Measurements from ENCODE around the gene DCST2. TPM values are rescaled to one million over a fixed set of nuclear protein-coding genes. Genes with fewer than 3 reads are reported as not detected.
A peak's percentile ranks its signal among the peaks of the same experiment; 100 is the strongest.

DCST2 gene
- total RNA-seq, 1 experiment from 2014 or later, result 0.45 TPM

DNA sequence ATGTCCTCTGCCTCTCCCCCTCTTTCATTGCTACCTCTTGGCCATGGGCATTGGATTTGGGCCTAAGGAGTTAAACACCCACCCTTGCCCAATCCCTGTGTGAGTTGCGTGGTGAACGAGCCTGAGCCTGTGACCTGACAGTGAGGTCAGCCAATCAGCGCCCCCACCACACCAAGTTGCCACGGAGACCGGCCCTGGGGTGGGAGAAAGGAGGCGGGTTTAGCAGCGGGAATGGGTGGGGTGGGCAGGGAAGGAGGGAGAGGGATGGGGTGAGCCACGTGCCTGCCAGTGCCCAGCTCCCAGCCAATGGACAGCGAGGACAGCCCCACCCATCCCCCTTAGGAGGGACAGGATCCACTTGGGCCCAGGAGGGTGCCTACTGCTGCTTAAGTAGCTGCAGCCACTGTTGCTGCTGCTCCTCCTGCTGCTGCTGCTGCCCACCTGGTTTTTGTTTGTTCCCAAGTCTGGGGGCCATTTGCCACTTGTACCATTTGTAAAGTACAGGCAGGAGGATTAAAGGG is 21.5 kb downstream of the DCST2 start:
- peak; percentile 59 for DNase-seq (ENCODE audit: extremely low read depth, low read depth)

DNA sequence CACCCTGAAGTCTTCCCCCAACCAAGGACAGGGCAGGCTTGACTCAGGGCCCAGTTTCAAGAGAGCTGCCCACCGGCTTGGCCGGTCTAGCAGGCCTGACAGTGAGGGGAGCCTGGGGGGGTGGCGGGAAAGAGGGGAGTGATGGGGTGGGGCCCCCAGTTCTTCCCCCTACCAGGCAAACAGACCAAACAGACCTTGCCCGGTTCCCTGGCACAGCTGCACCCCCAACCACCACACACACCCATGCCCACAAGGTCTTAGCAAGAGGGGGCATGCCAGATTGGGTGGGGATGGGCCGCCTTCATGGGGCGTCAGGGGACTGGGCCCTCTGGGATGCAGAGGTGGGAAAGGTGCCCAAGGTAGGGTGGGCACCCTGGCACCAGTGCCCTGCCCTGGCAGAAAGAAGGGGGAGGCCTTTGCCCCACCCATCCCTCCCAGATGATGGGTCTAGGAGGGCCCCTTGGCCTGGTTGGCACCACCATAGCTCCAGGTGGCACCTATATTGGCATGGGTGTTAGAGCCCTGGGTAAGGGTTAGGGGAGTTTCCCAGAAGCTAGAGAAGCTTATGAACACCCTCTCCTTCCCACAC is 22.1 kb downstream of the DCST2 start:
- no peak for DNase-seq (ENCODE audit: extremely low read depth, low read depth)

DNA sequence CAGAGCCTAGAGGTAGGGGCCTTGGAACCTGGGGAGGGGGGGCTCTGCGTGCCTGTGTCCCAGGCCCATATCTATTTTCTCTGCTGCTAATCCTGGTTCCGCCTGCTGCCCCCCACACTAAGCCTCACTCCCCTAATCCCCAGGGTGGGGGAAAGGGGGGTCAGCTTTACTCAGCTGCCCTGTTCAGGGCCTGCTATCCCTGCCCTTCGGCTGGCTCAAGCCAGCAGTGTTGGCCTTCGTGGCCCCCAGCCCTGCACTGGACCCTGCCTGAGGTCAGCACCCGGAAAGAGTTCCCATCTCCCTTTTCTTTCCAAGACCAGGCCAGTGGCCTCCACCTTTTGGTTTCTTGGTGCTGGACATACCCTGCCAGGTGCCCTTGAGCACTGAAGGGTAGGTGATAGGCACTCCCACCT is 22.6 kb downstream of the DCST2 start:
- no peak for DNase-seq (ENCODE audit: extremely low read depth, low read depth)

DNA sequence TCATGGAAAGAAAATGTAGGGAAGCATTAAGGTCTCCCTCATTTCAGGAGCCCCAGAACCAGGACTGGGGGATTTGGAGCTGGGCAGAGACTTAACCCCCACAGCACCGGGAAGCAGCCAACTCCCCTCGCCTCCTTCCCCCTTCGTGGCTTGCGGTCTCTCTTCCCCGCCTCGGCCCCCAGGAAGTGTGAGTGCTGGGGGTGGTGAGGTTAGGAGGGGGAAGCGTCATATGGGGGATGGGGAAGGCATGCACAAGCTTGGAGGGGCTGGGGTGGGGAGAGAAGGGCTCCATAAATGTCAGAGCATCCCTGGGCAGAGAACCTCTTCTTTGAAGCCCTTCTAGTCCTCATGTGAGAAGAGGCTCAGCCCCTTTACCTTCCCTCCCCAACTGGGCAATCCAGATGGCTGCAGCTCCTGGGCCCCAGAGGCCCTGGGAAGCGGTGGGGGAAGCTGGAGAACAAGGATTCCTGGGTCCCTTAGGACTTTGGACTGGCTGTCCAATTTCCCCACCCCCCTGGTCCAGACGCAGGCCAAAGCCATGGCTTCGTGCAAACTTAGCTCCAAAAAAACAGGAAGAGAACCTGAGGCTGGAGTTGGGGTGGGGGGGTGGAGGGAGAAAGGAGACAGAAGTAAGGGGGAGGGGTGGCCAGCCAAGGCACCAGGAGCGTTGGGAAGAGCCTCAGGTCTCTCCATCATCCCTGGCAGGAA is 23.2 kb downstream of the DCST2 start:
- DNase-seq (ENCODE audit: extremely low read depth, low read depth), result no peak

DNA sequence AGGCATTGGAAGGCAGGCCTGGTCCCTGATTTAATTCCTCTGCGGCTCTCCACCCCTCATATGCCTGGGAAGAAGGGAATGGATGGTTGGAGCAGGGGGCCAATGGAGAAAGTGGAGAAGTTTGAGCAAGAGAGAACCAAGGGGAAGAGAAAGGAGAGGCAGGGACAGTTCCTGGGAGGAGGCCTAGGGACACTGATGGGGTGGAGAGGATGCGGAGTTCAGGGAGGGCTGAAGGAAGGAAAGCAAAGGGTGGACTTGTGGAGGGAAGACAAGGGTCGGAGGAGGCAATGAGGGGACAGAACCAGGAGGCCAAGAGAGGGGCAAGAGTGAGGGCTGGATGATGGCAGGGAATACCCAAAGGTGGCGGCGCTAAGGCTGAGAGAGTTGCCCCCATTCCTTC is 23.8 kb downstream of the DCST2 start:
- no peak for DNase-seq (ENCODE audit: extremely low read depth, low read depth)

DNA sequence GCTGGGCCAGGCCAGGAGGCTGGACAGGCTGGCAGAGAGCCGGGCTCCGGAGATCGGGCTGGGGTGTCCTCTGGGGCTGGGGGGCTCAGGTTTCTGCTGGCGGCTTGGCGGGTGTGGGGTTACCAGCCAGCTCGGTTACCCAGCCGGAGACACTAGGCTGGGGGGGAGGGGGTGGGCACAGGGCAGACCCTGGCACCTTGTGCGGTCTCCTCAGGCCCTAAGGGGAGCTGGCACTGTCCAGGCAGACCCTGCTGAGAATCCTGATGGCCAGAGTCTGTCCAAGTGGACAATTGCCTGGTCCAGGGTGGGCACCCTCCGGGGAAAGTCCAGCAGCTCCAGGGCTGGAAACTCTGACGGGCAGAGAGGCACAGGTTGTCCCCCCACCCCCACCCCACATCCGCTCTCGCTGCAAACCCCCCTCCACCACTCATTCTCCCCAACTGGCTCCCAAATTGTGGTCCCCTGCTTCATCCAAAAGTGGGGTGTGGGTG is 24.3 kb downstream of the DCST2 start:
- no peak for DNase-seq (ENCODE audit: extremely low read depth, low read depth)

DNA sequence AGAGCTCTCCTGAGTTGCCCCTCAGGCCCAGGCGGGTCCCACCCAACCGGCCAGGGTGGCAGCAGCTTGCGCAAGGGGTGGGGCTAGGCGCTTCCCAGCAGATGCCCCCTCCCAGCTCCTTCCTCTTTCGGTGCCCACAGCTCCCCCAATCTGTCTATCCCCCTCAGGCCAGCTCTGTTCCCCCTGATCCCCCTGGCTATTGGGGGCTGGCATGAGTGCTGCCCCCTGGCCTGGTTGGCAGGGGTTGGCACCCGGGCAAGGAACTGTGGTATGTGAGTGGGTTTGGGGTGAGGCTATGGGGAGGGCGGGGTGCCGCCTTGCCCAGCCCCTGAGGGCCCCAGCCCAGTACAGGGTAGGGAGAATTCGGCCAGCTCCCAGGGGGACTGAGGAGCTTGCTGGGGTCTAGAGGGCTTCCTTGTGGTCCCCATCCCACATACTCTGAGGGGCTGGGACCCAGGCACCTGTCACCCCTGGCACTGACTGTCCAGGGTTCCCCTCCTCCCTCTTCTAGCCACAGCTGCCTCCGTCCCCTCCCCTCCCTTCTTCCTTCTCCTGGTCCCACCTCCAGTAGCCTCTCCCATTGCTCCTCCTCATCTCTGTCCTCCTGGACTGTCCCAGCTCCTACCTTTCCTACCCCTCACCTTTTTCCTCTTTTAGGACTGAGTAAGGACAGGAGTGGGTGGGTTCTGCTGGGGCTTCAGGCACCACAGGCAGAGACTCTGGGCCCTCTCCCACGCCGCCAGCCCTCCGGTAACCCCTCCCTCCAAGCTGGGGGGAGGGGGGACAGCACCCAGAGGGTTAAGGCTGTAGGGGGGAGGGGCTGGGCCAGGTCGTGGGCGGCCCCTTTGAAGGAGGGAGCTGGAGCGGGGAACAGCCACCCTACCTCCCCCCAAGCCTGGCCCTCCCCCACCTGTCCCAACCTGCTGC is 25.3 kb downstream of the DCST2 start:
- DNase-seq (ENCODE audit: extremely low read depth, low read depth), result no peak

DNA sequence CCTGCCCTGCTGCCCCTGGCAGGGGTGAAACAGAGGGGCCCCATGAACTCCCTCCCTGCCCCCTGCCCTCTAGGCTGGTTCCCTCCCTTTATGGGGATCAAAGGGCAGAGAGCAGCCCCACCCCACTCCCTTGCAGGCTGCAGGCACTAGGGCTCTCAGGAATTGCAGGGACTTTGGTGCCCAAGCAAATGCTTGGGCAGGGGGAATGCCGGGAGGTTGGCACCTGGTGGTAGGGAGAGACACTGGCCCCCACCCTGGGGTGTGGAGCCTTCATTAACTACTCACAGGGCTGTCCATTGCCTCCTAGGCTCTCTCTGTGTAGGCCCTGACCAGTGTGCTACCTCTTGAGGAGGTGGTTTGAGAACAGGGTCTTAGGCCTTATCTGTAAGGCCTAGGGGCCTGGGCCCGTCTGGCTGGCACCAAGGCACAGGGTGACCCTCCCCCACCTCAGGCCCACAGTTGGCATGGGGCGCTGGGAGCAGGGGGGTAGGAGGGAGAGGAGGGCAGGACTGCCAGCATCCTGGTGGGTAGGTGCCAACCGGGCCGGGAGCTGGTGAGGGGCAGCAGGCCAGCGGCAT is 26.2 kb downstream of the DCST2 start:
- DNase-seq (ENCODE audit: extremely low read depth, low read depth), result no peak

DNA sequence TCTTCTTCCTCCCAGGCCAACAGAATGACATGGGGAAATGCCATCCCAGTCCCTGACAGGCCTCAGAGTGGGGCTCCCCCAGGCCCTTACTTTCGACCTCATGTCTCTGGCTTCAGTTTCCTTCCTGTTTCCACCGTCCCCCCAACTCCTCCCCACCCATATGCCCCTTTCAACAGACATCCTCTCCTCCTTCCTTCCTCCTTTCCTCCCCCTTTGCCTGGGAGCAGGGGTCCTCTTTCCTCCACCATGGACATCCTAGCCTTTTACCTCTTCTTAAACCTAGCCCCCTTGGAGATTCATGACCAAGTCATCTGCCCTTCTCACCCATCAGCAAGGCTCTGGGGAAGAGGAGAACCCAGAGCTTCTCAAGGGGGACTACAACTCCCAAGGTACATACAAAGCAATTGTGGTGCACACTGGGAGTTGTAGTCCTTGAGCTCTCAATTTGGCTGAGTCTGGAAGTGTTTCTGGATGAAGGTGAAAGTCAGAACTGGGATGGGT is 26.9 kb downstream of the DCST2 start:
- DNase-seq (ENCODE audit: extremely low read depth, low read depth), result no peak

DNA sequence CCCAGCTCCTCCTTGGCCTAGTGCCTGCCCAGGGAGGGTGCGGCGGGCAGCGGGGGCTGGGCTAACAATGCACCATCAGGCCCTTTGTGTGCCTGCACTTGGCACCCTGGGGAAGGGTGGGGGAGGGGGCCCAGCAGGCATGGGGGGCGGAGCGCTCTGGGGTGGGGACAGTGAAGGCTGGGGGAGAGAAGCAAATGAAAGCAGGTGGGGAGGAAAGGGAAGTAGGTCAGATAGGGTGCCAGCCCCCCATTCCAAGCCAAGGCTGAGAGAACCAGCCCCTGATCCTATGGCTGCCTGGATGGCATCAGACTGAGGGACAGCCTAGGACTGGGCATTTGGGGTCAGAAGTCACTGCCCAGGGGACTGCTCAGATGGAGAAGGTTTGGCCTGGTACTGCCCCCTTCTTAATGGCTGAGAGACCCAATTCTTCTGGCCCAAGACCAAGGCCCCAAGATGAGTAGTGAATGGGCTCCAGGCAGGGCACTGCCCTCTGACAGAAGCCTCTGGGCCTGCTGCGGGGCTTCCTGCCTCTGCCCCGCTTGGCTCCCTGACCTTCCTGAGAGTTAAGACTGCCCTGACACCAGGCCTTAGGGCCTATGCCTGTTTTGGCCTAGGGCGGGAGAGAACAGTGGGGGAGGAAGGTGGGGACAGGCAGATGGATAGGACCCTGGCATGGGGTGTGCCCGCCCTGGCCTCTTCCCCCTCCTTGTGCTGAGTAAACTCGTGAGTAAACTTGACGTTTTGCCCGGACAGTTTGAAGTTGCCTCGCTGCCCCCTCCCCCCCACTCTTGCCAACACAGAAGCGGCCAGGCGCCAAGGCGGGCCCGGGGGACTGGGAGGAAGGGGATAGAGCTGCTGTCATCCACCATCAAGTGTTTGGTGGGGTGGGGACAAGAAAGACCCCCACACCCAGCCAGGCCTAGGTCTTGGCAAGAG is 28.2 kb downstream of the DCST2 start:
- DNase-seq (ENCODE audit: extremely low read depth, low read depth), result peak; percentile 53

DNA sequence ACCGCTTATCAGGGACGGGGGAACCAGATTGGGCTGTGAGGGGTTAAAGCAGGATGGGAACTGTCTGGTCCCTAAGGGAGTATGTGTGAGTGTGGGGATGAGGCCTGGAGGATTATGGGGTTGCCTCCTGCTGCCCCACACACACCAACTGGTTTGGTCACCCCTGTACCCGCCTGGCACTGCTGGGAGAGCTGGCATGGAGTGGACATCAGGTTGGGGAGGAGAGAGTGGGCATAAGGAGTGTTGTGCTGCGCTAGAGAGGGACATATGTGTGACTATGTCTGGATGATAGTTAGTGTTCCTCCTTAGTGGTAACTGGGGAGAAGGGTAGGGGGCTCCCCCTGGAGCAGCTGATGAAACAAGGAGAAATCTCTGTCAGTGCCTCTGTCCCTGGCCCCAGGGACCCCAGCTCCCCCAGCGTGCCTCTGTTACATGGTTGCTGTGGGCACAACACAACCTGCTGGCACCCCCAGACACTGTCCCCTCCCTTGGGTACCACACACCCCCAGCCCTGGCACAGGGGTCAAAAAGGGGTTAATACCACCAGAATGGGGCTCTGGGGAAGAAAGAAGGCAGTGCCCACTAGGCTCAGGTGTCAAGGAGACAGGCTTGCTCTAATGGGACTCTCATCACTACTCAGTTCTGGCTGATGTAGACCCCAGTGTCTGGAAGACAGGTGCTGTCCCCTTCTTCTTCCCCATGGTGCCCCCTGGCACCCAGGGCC is 29.1 kb downstream of the DCST2 start:
- peak; percentile 74 for DNase-seq (ENCODE audit: extremely low read depth, low read depth)

DNA sequence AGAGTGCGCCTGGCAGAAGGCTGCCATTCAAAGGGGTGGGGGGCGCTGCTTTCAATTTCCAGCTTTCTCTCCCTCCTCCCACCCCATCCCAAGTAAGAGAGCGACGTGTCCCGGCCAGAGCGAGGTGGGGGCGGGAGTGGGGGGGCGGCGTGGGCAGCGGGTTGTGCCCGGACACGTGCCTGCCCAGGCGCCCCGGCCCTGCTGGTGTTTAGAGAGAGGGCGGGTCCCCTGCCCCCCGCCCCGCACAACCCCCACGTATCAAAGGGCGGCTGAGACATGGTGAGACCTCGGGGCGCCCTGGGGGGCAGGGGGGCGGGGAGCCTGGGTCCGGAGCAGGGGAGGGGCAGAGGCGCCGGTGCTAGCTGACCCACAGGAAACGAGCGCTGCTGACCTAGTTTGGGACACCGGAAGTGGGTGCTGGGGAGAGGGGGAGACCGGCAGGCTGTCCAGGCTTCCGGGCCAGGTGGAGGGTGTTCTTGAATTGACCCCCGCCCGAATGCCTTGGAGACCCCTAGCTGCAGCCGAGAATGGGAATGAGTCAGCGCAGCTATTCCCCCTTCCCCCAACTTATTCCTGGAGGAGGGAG is 29.7 kb downstream of the DCST2 start:
- DNase-seq (ENCODE audit: extremely low read depth, low read depth), result peak; percentile 88

DNA sequence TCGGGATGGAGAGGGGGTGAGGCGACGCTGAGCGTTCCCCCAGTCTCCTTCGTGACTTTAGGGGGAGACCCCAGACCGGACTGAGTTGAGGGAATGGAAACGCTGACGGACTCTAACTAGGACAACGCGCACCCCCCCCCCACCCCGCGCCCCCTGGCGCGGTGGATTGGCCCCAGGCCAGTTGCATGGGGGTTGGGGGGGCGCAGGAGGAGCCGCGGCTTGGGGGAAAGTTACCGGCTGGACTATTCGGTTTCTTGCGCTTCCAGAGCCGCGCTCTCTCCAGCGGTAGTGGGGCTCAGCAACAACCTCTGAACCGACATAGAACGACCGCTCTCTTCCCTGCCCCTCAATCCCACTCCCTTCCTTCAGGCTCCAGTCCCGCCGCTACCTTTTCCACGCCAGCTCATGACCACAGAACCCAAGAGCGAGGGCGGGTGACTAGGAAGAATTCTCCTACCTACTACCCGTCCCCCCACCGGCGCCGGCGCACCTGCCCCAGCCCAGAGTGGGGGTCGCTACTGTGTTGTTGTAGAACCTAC is 30.3 kb downstream of the DCST2 start:
- peak; percentile 39 for DNase-seq (ENCODE audit: extremely low read depth, low read depth)

DNA sequence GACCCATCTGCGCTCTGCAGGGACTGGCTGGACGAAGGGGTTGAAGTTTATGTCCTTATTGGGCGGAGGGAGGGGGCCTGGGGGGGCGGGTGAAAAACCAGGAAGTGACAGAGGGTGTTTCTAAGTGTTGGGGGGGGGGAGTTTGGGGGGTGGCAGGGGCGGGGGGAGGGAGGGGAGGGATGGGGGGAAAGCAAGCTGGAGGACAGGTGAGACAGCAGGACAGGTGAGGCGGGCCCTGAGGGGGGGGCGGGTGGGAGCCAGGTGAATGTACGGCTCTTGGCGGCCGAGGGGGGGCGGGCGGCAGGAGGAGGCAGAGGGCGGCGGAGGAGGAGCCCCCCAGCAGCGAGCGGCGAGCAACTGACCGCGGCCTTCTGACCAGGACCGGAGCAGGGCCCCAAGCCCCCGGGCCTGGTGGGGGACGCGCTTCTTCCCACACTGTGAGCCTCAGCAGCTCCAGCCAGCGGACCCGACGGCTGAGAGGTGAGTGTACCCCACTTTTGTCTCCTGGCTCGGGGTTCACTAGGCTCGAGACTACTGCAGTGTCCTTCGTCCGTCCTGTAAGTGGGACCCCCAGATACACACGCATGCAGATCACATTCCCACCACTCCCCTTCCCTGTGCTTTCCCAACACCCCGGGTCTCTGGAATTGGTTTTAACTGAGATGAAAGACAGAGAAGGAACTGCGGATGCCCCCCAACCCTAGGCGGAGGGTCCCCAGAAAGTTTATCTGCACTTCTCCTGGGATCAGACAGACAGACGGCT is 30.9 kb downstream of the DCST2 start, which contains the start of gene ZBTB7B:
Gene ZBTB7B (plus strand): TSS at position 339 of the 763 bp plus-strand sequence. CDS start 11,859 bp downstream, outside the sequence.
- peak; percentile 33 for DNase-seq (ENCODE audit: extremely low read depth, low read depth)

DNA sequence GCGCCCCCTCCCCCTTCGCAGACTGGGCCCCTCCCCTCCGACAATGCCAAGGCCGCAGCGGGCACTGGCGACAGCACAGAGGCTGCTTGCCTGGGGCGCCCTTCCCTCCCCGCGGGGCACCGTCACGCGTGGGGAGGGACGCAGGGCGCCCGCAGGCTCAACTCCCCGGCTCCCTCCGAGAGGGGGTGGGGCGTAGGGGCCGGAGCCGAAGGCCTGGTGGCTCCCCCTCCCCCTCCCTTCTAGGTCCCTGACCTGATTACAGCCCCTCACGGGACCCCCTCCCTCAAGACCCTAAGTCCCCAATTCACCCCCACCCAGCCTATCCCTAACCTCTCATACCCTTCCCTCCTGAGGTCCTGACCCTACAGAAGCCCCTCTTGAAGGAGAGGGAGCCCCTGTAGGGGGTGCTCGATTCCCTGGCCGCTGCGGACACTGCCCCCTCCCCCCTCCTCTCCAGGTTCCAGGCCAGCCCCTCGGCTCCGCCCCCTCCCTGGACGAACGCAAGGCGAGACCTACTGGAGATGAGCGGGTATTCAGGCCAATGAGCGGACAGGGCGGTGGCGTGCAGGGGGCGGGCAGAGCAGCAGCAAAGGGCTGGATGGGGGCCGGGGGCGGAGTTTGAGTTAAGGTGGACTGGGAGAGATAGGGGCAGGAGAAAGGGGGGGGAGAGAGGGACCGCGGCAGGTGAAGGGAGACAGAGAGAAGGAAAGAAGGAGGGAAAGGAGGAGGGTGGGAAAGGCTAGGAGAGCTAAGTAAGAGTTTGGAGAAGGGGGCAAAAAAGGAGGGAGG is 31.7 kb downstream of the DCST2 start:
- peak; percentile 100 for DNase-seq (ENCODE audit: extremely low read depth, low read depth)

DNA sequence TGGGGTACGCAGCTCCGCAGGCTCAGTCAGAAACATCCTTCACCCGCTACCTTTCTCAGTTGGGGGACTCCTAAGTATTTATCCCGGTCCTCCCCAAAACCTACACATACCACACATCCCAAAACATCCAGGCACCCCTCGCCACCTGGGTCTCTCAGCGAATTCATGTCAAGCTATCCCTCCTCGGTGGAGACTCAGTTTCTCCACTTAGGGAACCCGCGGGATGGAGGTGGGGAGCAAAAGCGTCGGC is 32.2 kb downstream of the DCST2 start:
- DNase-seq (ENCODE audit: extremely low read depth, low read depth), result no peak
